Ishikawa (cell line): ENCODE results near the gene ZNF770.

Experiments
- CEBPB ChIP-seq: IDR thresholded peaks from 2 replicates; pipeline ENCODE4 v1.6.1; 2012
- EGR1 ChIP-seq: IDR thresholded peaks from 2 replicates; pipeline ENCODE4 v1.6.1; 2012
- EP300 ChIP-seq: IDR thresholded peaks from 2 replicates; pipeline ENCODE4 v1.6.1; 2012; ENCODE audit warnings: borderline replicate concordance
- FOXM1 ChIP-seq: IDR thresholded peaks from 2 replicates; pipeline ENCODE4 v1.6.1; 2012; ENCODE audit warnings: low read depth, borderline replicate concordance
- MAX ChIP-seq: IDR thresholded peaks from 2 replicates; pipeline ENCODE4 v1.6.1; 2012
- RAD21 ChIP-seq: IDR thresholded peaks from 2 replicates; pipeline ENCODE4 v1.6.1; 2012; ENCODE audit warnings: low read depth
- REST ChIP-seq: IDR thresholded peaks from 2 replicates; pipeline ENCODE4 v1.6.1; 2012; ENCODE audit warnings: low read depth, mild to moderate bottlenecking
- TAF1 ChIP-seq: IDR thresholded peaks from 2 replicates; pipeline ENCODE4 v1.6.1; 2012; ENCODE audit warnings: low read depth, mild to moderate bottlenecking

GRCh38 chr15:34984889-34985630, 3.0 kb downstream of the ZNF770 start:
- TF ChIP-seq EGR1 (no peak), FOXM1 (no peak), REST (no peak), CEBPB (no peak), EP300 (no peak), TAF1 (no peak), RAD21 (no peak), MAX (no peak)
